B cell (primary cell): ENCODE data around the gene ANK2. TPM values are rescaled to one million over a fixed set of nuclear protein-coding genes. Genes with fewer than 3 reads are reported as not detected.

Experiments
- ATAC-seq: fragments of 200-7000 bp; cut with Tn5 transposase; one replicate; pipeline ENCODE4 v1.10.0; 2021; ENCODE audit warnings: low read depth, mild to moderate bottlenecking, moderate number of reproducible peaks, moderate library complexity
- CTCF ChIA-PET: fragments of 350-600 bp; sonication (Branson Sonifier 250); formaldehyde crosslinking; loops from one replicate; lab custom pipeline; 2021; ENCODE audit warnings: antibody characterized with exemption, inconsistent platforms; lab: Charles Lee
- POLR2A ChIA-PET: fragments of 350-600 bp; sonication (Branson Sonifier 250); formaldehyde crosslinking; loops from one replicate; lab custom pipeline; 2021; ENCODE audit warnings: antibody characterized with exemption; lab: Charles Lee
- DNase-seq: peaks from one replicate; pipeline ENCODE4 v3.0.0; 2013
- H2AFZ ChIP-seq: 2 replicates; pipeline ENCODE4 v1.6.1; 2012; ENCODE audit warnings: mild to moderate bottlenecking, low read depth, low read length; ENCODE audit not compliant: insufficient read depth, poor library complexity, severe bottlenecking
- H3K27ac ChIP-seq, 2 donors: 1 replicate in 1 of 2; 2 replicates in 1 of 2; pipeline ENCODE4 v1.5.1; 2012 to 2013; ENCODE audit warnings: low read length in 2 of 2, mild to moderate bottlenecking in 2 of 2, moderate library complexity in 1 of 2
- H3K27me3 ChIP-seq, 4 experiments: fragments of 200-600 bp in 1 of 4; sonication (generic) in 1 of 4; replicated peaks in 1 of 4; 1 replicate in 2 of 4; 2 replicates in 2 of 4; pipeline versions ENCODE4 v1.6.1 to v1.7.0; 2013 to 2016; ENCODE audit warnings: low read length in 3 of 4, mild to moderate bottlenecking in 2 of 4, mixed read lengths in 1 of 4, moderate library complexity in 1 of 4; ENCODE audit not compliant: insufficient read depth in 4 of 4, control insufficient read depth in 3 of 4; ENCODE audit errors: control extremely low read depth in 1 of 4
- H3K36me3 ChIP-seq, 2 experiments: replicated peaks in 1 of 2; 1 replicate in 1 of 2; 2 replicates in 1 of 2; pipeline versions ENCODE4 v1.6.1 to v1.7.1; 2013; ENCODE audit warnings: low read length in 1 of 2; ENCODE audit not compliant: insufficient read depth in 2 of 2, control insufficient read depth in 1 of 2; ENCODE audit errors: control extremely low read depth in 1 of 2, extremely low read depth in 1 of 2
- H3K4me1 ChIP-seq, 2 donors: fragments of 200-600 bp in 1 of 2; sonication (generic) in 1 of 2; 1 replicate in 1 of 2; 2 replicates in 1 of 2; pipeline versions ENCODE4 v1.5.1 to v1.6.1; 2013 to 2017; ENCODE audit warnings: low read length in 2 of 2; ENCODE audit not compliant: control insufficient read depth in 2 of 2, insufficient read depth in 2 of 2
- H3K4me2 ChIP-seq: replicated peaks from 2 replicates; pipeline ENCODE3; 2012; ENCODE audit warnings: mild to moderate bottlenecking, low read depth, low read length; ENCODE audit not compliant: poor library complexity, severe bottlenecking
- H3K4me3 ChIP-seq, 5 experiments: fragments of 200-600 bp in 1 of 5; sonication (generic) in 1 of 5; 1 replicate in 3 of 5; 2 replicates in 2 of 5; pipeline versions ENCODE4 v1.5.1 to v1.7.0; 2011 to 2016; ENCODE audit warnings: low read length in 4 of 5, mild to moderate bottlenecking in 4 of 5, low read depth in 2 of 5, control low read depth in 1 of 5, moderate library complexity in 1 of 5; ENCODE audit not compliant: insufficient read depth in 1 of 5; ENCODE audit errors: control extremely low read depth in 1 of 5, extremely low read depth in 1 of 5
- H3K79me2 ChIP-seq: fragments of 200-600 bp; sonication (generic); one replicate; pipeline ENCODE4 v1.6.0; 2016; ENCODE audit warnings: low read length; ENCODE audit not compliant: control insufficient read depth, insufficient read depth
- H3K9ac ChIP-seq: fragments of 200-600 bp; sonication (generic); 2 replicates; pipeline ENCODE4 v1.6.1; 2017; ENCODE audit warnings: mild to moderate bottlenecking, low read length, moderate library complexity
- H3K9me3 ChIP-seq, 3 donors: one replicate each; pipeline versions ENCODE4 v1.6.1 to v1.7.1; 2013; ENCODE audit warnings: low read length in 2 of 3; ENCODE audit not compliant: control insufficient read depth in 2 of 3, insufficient read depth in 1 of 3; ENCODE audit errors: control extremely low read depth in 1 of 3
- H4K20me1 ChIP-seq: 2 replicates; pipeline ENCODE4 v1.6.0; 2012; ENCODE audit warnings: mild to moderate bottlenecking, low read length; ENCODE audit not compliant: insufficient read depth, control insufficient read depth, poor library complexity, severe bottlenecking
- H3K27ac Mint-ChIP-seq: one replicate; pipeline ENCODE4 v1.8.0; 2021; ENCODE audit warnings: mixed read lengths
- H3K27me3 Mint-ChIP-seq: one replicate; pipeline ENCODE4 v1.8.0; 2021; ENCODE audit warnings: mixed read lengths
- H3K4me1 Mint-ChIP-seq: one replicate; pipeline ENCODE4 v1.8.0; 2021; ENCODE audit warnings: mixed read lengths
- H3K4me3 Mint-ChIP-seq: one replicate; pipeline ENCODE4 v1.8.0; 2021; ENCODE audit warnings: mixed read lengths
- H3K9me3 Mint-ChIP-seq: one replicate; pipeline ENCODE4 v1.8.0; 2022; ENCODE audit warnings: mixed read lengths; ENCODE audit not compliant: insufficient read depth
- CTCF ChIP-seq: fragments of 200-600 bp; IDR thresholded peaks from one replicate; pipeline ENCODE4 v1.8.0; 2022; ENCODE audit warnings: antibody characterized with exemption, mild to moderate bottlenecking
- EZH2 ChIP-seq: IDR thresholded peaks from 2 replicates; pipeline ENCODE4 v1.6.1; 2012; ENCODE audit warnings: borderline replicate concordance, low read depth, mild to moderate bottlenecking, moderate library complexity, low read length; ENCODE audit not compliant: insufficient read depth, poor library complexity, severe bottlenecking
- WGBS: methylation state at CpG from one replicate; pipeline ENCODE4 v1.1.5; 2013; ENCODE audit warnings: missing lambda C conversion rate; ENCODE audit not compliant: insufficient coverage; 5-methylcytosine and 5-hydroxymethylcytosine counted together
- intact Hi-C: fragments of 100-400 bp; cut with micrococcal nuclease; formaldehyde crosslinking; loops from one replicate; pipeline ENCODE4 v1.10.0; 2022
- polyA plus RNA-seq: library from polyadenylated mRNA; depleted of rRNA; stranded (reverse); fragments of >200 nt; gene quantifications from 2 replicates; pipeline ENCODE4 v1.2.3, GENCODE V29; 2012
- total RNA-seq, 2 donors: library from RNA; stranded (reverse); fragments of 120-200 nt in 1 of 2; gene quantifications; 1 replicate in 1 of 2; 2 replicates in 1 of 2; pipeline versions ENCODE4 v1.2.3 to v1.2.4, GENCODE V29; 2013 to 2022

The ANK2 gene
- total and polyA plus RNA-seq, 2 donors (not counting 1 experiment from before 2014, with no cell fraction given): 0.16 to 3.6 TPM

- Mint-ChIP-seq H3K4me3 (no peak overlapping the region), H3K27me3 (no peaks in the 10 kb centered on the region), H3K27ac (no peak overlapping the region), H3K4me1 (no peaks in the 10 kb centered on the region), H3K9me3 (no peaks in the 10 kb centered on the region)
- H3K4me2 ChIP-seq: no peak overlapping the region
- POLR2A ChIA-PET: no interaction called here
- H3K4me3 ChIP-seq: no peak overlapping the region
- H3K4me1 ChIP-seq: no peaks in the 10 kb centered on the region
- H3K27ac ChIP-seq: no peak overlapping the region
- H3K27me3 ChIP-seq: no peaks in the 10 kb centered on the region
- H3K9me3 ChIP-seq: no peaks in the 10 kb centered on the region
- intact Hi-C loops: no loop called here
- 89% methylated on average over 3 of the region's 9 CpGs for WGBS
- CTCF ChIA-PET: interaction anchor here (1.0 kb wide), 1 partner anchor 9 kb away, joined by 3 read pairs; no protein-coding TSS in a partner anchor
- DNase-seq (no peak), ATAC-seq (no peak)
- no peaks in the 10 kb centered on the region for H3K36me3 ChIP-seq
- H4K20me1 ChIP-seq: no peaks in the 10 kb centered on the region
- H3K9ac ChIP-seq: no peak overlapping the region
- no peaks in the 10 kb centered on the region for H3K79me2 ChIP-seq
- no peak for TF ChIP-seq EZH2
- no peak for TF ChIP-seq CTCF
- H2AFZ ChIP-seq: no peak overlapping the region
Measured at GRCh38 chr4:113293043-113293560, 243.6 kb downstream of the ANK2 start.

- no peak overlapping the region for H3K4me3 Mint-ChIP-seq
- POLR2A ChIA-PET: no interaction called here
Measured at GRCh38 chr4:113293674-113294073, 244.2 kb downstream of the ANK2 start.

More at GRCh38 chr4:113293674-113294073, 244.2 kb downstream of the ANK2 start:
- Histone ChIP-seq H3K4me1 (no peaks in the 10 kb centered on the region), H3K27ac (no peak overlapping the region), H3K9me3 (no peaks in the 10 kb centered on the region), H3K4me3 (no peak overlapping the region), H3K79me2 (no peaks in the 10 kb centered on the region), H3K4me2 (no peak overlapping the region), H2AFZ (no peak overlapping the region), H3K27me3 (no peaks in the 10 kb centered on the region), H3K36me3 (no peaks in the 10 kb centered on the region), H4K20me1 (no peaks in the 10 kb centered on the region), H3K9ac (no peak overlapping the region)
- CTCF ChIA-PET: interaction anchor here (1.0 kb wide), 1 partner anchor 10 kb away, joined by 3 read pairs; no protein-coding TSS in a partner anchor
- H3K27me3 Mint-ChIP-seq: no peaks in the 10 kb centered on the region
- no peak for TF ChIP-seq CTCF
- TF ChIP-seq EZH2: no peak
- intact Hi-C loops: no loop called here
- H3K9me3 Mint-ChIP-seq: no peaks in the 10 kb centered on the region
- ATAC-seq: no peak
- WGBS: 100% methylated on average over 2 of the region's 4 CpGs
- H3K27ac Mint-ChIP-seq: no peak overlapping the region
- no peaks in the 10 kb centered on the region for H3K4me1 Mint-ChIP-seq
- DNase-seq: no peak
